SK-N-SH treated with all-trans-retinoic acid at 6 μM for 48 hours (cell line): ENCODE data around the gene BORCS6.

ENCODE experiments used
- ATAC-seq: fragments of 200-7000 bp; cut with Tn5 transposase; 3 replicates; pipeline ENCODE4 v1.9.1; 2020; ENCODE audit warnings: mild to moderate bottlenecking, moderate library complexity
- ARNTL ChIP-seq: fragments of 450-650 bp; formaldehyde crosslinking; IDR thresholded peaks from 2 replicates; pipeline ENCODE4 v1.5.0; 2020; ENCODE audit warnings: low read depth, mild to moderate bottlenecking, moderate library complexity, borderline replicate concordance
- BACH2 ChIP-seq: fragments of 250-450 bp; sonication (Bioruptor Pico); IDR thresholded peaks from 2 replicates; pipeline ENCODE4 v1.9.0; 2021; ENCODE audit warnings: mild to moderate bottlenecking, borderline replicate concordance
- CREB5 ChIP-seq: fragments of 250-450 bp; sonication (Bioruptor Pico); IDR thresholded peaks from 2 replicates; pipeline ENCODE4 v1.5.1; 2020; ENCODE audit warnings: low read depth, mild to moderate bottlenecking, moderate library complexity
- CSDC2 ChIP-seq: fragments of 250-450 bp; sonication (Bioruptor Pico); IDR thresholded peaks from 2 replicates; pipeline ENCODE4 v1.5.0; 2020; ENCODE audit warnings: mild to moderate bottlenecking, moderate library complexity
- CSRNP3 ChIP-seq: fragments of 250-450 bp; sonication (Bioruptor Pico); IDR thresholded peaks from 2 replicates; pipeline ENCODE4 v1.5.1; 2021; ENCODE audit warnings: mild to moderate bottlenecking, moderate library complexity
- GLIS3 ChIP-seq: fragments of 250-450 bp; sonication (Bioruptor Pico); IDR thresholded peaks from 2 replicates; pipeline ENCODE4 v1.5.0; 2020; ENCODE audit warnings: mild to moderate bottlenecking, moderate library complexity
- ISL1 ChIP-seq: fragments of 250-450 bp; sonication (Bioruptor Pico); IDR thresholded peaks from 2 replicates; pipeline ENCODE4 v2.1.2; 2022; ENCODE audit warnings: mild to moderate bottlenecking, moderate library complexity
- PATZ1 ChIP-seq: fragments of 250-450 bp; sonication (Bioruptor Pico); IDR thresholded peaks from 2 replicates; pipeline ENCODE4 v1.8.0; 2020; ENCODE audit warnings: mild to moderate bottlenecking, moderate library complexity, borderline replicate concordance
- PPARA ChIP-seq: fragments of 250-450 bp; sonication (Bioruptor Pico); IDR thresholded peaks from 2 replicates; pipeline ENCODE4 v1.5.0; 2020; ENCODE audit warnings: mild to moderate bottlenecking, borderline replicate concordance
- RARB ChIP-seq: fragments of 250-450 bp; sonication (Bioruptor Pico); IDR thresholded peaks from 2 replicates; pipeline ENCODE4 v1.8.0; 2021; ENCODE audit warnings: mild to moderate bottlenecking, moderate library complexity
- SNAI2 ChIP-seq: fragments of 250-450 bp; sonication (Bioruptor Pico); IDR thresholded peaks from 2 replicates; pipeline ENCODE4 v1.5.0; 2020; ENCODE audit warnings: mild to moderate bottlenecking, moderate library complexity
- TCF4 ChIP-seq: fragments of 250-450 bp; sonication (Bioruptor Pico); IDR thresholded peaks from 2 replicates; pipeline ENCODE4 v1.8.0; 2021; ENCODE audit warnings: mild to moderate bottlenecking, moderate library complexity, borderline replicate concordance
- TOX ChIP-seq: fragments of 250-450 bp; sonication (Bioruptor Pico); IDR thresholded peaks from 2 replicates; pipeline ENCODE4 v1.8.0; 2021; ENCODE audit warnings: mild to moderate bottlenecking, moderate library complexity, borderline replicate concordance
- TSHZ2 ChIP-seq: fragments of 250-450 bp; sonication (Bioruptor Pico); IDR thresholded peaks from 2 replicates; pipeline ENCODE4 v1.5.0; 2020; ENCODE audit warnings: mild to moderate bottlenecking, moderate library complexity
- ZC3H10 ChIP-seq: fragments of 250-450 bp; sonication (Bioruptor Pico); IDR thresholded peaks from 2 replicates; pipeline ENCODE4 v1.5.1; 2021; ENCODE audit warnings: mild to moderate bottlenecking, moderate library complexity
- ZFP3 ChIP-seq: fragments of 250-450 bp; sonication (Bioruptor Pico); IDR thresholded peaks from 2 replicates; pipeline ENCODE4 v1.5.0; 2020; ENCODE audit warnings: mild to moderate bottlenecking, moderate library complexity
- ZFP30 ChIP-seq: fragments of 450-650 bp; formaldehyde crosslinking; IDR thresholded peaks from 2 replicates; pipeline ENCODE4 v1.5.0; 2022; ENCODE audit warnings: mild to moderate bottlenecking, moderate library complexity
- ZNF565 ChIP-seq: fragments of 450-650 bp; formaldehyde crosslinking; conservative IDR thresholded peaks from 2 replicates; pipeline ENCODE4 v1.5.0; 2020; ENCODE audit warnings: low read depth, mild to moderate bottlenecking, moderate library complexity
- ZNF70 ChIP-seq: fragments of 450-650 bp; formaldehyde crosslinking; IDR thresholded peaks from 2 replicates; pipeline ENCODE4 v1.5.0; 2020; ENCODE audit warnings: mild to moderate bottlenecking, moderate library complexity
- ZNF8 ChIP-seq: fragments of 450-650 bp; formaldehyde crosslinking; IDR thresholded peaks from 2 replicates; pipeline ENCODE4 v1.5.0; 2020; ENCODE audit warnings: mild to moderate bottlenecking, moderate library complexity

The BORCS6 gene

GRCh38 chr17:8234361-8235270, 44.6 kb upstream of the BORCS6 start:
- ATAC-seq = no peak
- TF ChIP-seq ZFP3 (no peak), TSHZ2 (CRISPR knock-in tag) (no peak), ZNF8 (CRISPR knock-in tag) (no peak), ZFP30 (CRISPR knock-in tag) (no peak), TOX (CRISPR knock-in tag) (no peak), CREB5 (CRISPR knock-in tag) (no peak), CSDC2 (no peak), PPARA (CRISPR knock-in tag) (no peak), ARNTL (CRISPR knock-in tag) (no peak), BACH2 (CRISPR knock-in tag) (no peak), ZC3H10 (CRISPR knock-in tag) (no peak), GLIS3 (CRISPR knock-in tag) (no peak), SNAI2 (CRISPR knock-in tag) (no peak), RARB (CRISPR knock-in tag) (no peak), CSRNP3 (CRISPR knock-in tag) (no peak), ZNF565 (CRISPR knock-in tag) (no peak), PATZ1 (CRISPR knock-in tag) (no peak)

GRCh38 chr17:8231701-8232100, 41.7 kb upstream of the BORCS6 start:
- no peak for ATAC-seq
- no peak for TF ChIP-seq ISL1 (CRISPR knock-in tag)
- TF ChIP-seq ZC3H10 (CRISPR knock-in tag) = no peak
- TF ChIP-seq GLIS3 (CRISPR knock-in tag) = no peak
- TF ChIP-seq TOX (CRISPR knock-in tag) = no peak
- TF ChIP-seq RARB (CRISPR knock-in tag) = no peak
- no peak for TF ChIP-seq ZNF70 (CRISPR knock-in tag)
- no peak for TF ChIP-seq PPARA (CRISPR knock-in tag)
- TF ChIP-seq TCF4 (CRISPR knock-in tag) = no peak
- no peak for TF ChIP-seq TSHZ2 (CRISPR knock-in tag)
